PFSK-1 (cell line): ENCODE data around the gene SAMD4A.
A peak's percentile ranks its signal among the peaks of the same experiment; 100 is the strongest.

Source experiments
- FOXP2 ChIP-seq: optimal IDR thresholded peaks from 2 replicates; pipeline ENCODE3; 2011; ENCODE audit warnings: borderline replicate concordance, control low read depth, inconsistent platforms; ENCODE audit not compliant: insufficient read depth; ENCODE audit errors: extremely low read length, extremely low read depth
- POLR2AphosphoS5 ChIP-seq: IDR thresholded peaks from 2 replicates; pipeline ENCODE4 v1.6.1; 2012; ENCODE audit warnings: low read depth, mild to moderate bottlenecking, control low read depth, low read length, moderate library complexity
- SIN3A ChIP-seq: IDR thresholded peaks from 2 replicates; pipeline ENCODE4 v1.6.1; 2012; ENCODE audit warnings: mild to moderate bottlenecking, low read length, moderate library complexity, borderline replicate concordance; ENCODE audit not compliant: insufficient read depth
- TAF1 ChIP-seq: IDR thresholded peaks from 2 replicates; pipeline ENCODE4 v1.6.1; 2012; ENCODE audit warnings: low read length, control low read depth, borderline replicate concordance; ENCODE audit not compliant: insufficient read depth
- TF ChIP-seq, protein P1 (sequence below), 2 experiments: IDR thresholded peaks; 2 replicates each; pipeline versions ENCODE4 v1.6.1 to v1.8.0; 2011 to 2012; ENCODE audit warnings: low read depth in 2 of 2, low read length in 2 of 2, control low read depth in 1 of 2, inconsistent platforms in 1 of 2, mild to moderate bottlenecking in 1 of 2, moderate library complexity in 1 of 2; ENCODE audit not compliant: insufficient read depth in 1 of 2

DNA sequence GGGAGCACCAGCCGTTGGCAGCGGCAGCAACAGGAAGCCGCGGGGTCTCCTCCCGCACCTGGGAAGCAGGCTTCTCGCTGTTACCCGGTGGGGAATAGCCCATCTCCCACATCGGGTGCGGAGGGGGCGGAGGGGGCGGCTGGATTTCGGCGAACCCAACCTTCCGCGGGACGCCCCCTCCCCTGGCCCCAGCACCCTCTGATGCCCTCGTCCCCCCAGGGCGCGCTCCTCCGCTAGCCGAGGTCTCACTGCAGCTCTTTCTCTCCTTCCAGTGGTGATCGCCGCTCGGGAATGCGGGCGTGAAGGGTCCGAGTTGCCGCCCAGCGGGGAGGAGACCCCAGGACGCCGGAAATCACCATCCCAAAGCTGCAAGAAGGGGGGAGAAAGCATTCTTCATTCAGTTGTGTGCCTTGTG lies 303 bp downstream of the SAMD4A start:
- TF ChIP-seq TAF1 (0 out of 2 replicates have a peak, but pooled peaks have one; percentile 3), POLR2AphosphoS5 (no peak), FOXP2 (no peak), SIN3A (no peak)
- TF ChIP-seq, protein P1, sequence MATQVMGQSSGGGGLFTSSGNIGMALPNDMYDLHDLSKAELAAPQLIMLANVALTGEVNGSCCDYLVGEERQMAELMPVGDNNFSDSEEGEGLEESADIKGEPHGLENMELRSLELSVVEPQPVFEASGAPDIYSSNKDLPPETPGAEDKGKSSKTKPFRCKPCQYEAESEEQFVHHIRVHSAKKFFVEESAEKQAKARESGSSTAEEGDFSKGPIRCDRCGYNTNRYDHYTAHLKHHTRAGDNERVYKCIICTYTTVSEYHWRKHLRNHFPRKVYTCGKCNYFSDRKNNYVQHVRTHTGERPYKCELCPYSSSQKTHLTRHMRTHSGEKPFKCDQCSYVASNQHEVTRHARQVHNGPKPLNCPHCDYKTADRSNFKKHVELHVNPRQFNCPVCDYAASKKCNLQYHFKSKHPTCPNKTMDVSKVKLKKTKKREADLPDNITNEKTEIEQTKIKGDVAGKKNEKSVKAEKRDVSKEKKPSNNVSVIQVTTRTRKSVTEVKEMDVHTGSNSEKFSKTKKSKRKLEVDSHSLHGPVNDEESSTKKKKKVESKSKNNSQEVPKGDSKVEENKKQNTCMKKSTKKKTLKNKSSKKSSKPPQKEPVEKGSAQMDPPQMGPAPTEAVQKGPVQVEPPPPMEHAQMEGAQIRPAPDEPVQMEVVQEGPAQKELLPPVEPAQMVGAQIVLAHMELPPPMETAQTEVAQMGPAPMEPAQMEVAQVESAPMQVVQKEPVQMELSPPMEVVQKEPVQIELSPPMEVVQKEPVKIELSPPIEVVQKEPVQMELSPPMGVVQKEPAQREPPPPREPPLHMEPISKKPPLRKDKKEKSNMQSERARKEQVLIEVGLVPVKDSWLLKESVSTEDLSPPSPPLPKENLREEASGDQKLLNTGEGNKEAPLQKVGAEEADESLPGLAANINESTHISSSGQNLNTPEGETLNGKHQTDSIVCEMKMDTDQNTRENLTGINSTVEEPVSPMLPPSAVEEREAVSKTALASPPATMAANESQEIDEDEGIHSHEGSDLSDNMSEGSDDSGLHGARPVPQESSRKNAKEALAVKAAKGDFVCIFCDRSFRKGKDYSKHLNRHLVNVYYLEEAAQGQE (IDR thresholded peaks at IDR 0.05; ENCODE audit: insufficient read depth in 1 of 2, low read depth in 2 of 2, low read length in 2 of 2) = no peak
